HepG2 (cell line): ENCODE data around the gene LRPAP1. TPM values are rescaled to one million over a fixed set of nuclear protein-coding genes. Genes with fewer than 3 reads are reported as not detected.

Experiments used
- ATAC-seq: fragments of 200-7000 bp; cut with Tn5 transposase; 3 replicates; pipeline ENCODE4 v1.9.1; 2020; ENCODE audit warnings: mild to moderate bottlenecking, moderate library complexity
- BruUV-seq: library from RNA; stranded (reverse); fragments of 400-500 nt; replicated peaks from 2 replicates; lab custom pipeline; 2021; lab: Mats Ljungman, UMichigan
- CTCF ChIA-PET: fragments of 300-600 bp; formaldehyde crosslinking; extraction: SDS; loops from one replicate; lab custom pipeline; 2021; ENCODE audit warnings: low total read pairs, inconsistent platforms, low intra/inter-chr PET ratio; lab: Yijun Ruan, JAX
- POLR2A ChIA-PET: fragments of 350-600 bp; sonication (Branson Sonifier 250); formaldehyde crosslinking; loops from one replicate; lab custom pipeline; 2020; ENCODE audit warnings: antibody characterized with exemption, inconsistent platforms; lab: Yijun Ruan, JAX
- DNase-seq: peaks from one replicate; pipeline ENCODE4 v3.0.0-alpha.2; 2015; ENCODE audit warnings: low spot score
- FAIRE-seq: peaks from 3 replicates; lab custom pipeline; 2011; peaks lifted over from hg19 to GRCh38; lab: Jason Lieb, UNC
- H2AFZ ChIP-seq: one replicate; pipeline ENCODE4 v1.6.1; 2011; ENCODE audit warnings: low read length, inconsistent platforms
- H3K27ac ChIP-seq: fragments of 300-600 bp; 3 replicates; pipeline ENCODE4 v1.8.0; 2011; ENCODE audit warnings: mixed run types, mild to moderate bottlenecking, mixed read lengths, low read length, inconsistent platforms; ENCODE audit not compliant: insufficient read depth; ENCODE audit errors: extremely low read length
- H3K27me3 ChIP-seq, 2 experiments: fragments of 200-600 bp in 1 of 2; 2 replicates in 1 of 2; 3 replicates in 1 of 2; pipeline versions ENCODE4 v1.6.0 to v1.8.0; 2011; ENCODE audit warnings: low read length in 2 of 2, mild to moderate bottlenecking in 2 of 2, moderate library complexity in 2 of 2, inconsistent platforms in 1 of 2; ENCODE audit not compliant: insufficient read depth in 2 of 2, control insufficient read depth in 1 of 2
- H3K36me3 ChIP-seq, 2 experiments: fragments of 200-600 bp in 1 of 2; replicated peaks in 1 of 2; 2 replicates in 1 of 2; 3 replicates in 1 of 2; pipeline versions ENCODE4 v1.5.1 to v1.8.0; 2011; ENCODE audit warnings: low read length in 2 of 2, inconsistent platforms in 1 of 2; ENCODE audit not compliant: insufficient read depth in 2 of 2, control insufficient read depth in 1 of 2
- H3K4me1 ChIP-seq: 2 replicates; pipeline ENCODE4 v1.5.1; 2012; ENCODE audit warnings: low read length, inconsistent platforms; ENCODE audit not compliant: insufficient read depth
- H3K4me2 ChIP-seq: 2 replicates; pipeline ENCODE4 v1.6.0; 2011; ENCODE audit warnings: low read depth, low read length, inconsistent platforms
- H3K4me3 ChIP-seq, 3 experiments: fragments of 200-600 bp in 1 of 3; sonication (generic), shearing (Covaris generic) in 1 of 3; replicated peaks in 1 of 3; 2 replicates each; pipeline ENCODE4 v1.5.1; 2011 to 2016; ENCODE audit warnings: low read length in 3 of 3, inconsistent platforms in 2 of 3, low read depth in 2 of 3, mild to moderate bottlenecking in 2 of 3, control low read depth in 1 of 3, mixed read lengths in 1 of 3; ENCODE audit not compliant: insufficient read depth in 1 of 3
- H3K79me2 ChIP-seq: one replicate; pipeline ENCODE4 v1.6.1; 2011; ENCODE audit warnings: low read length, inconsistent platforms; ENCODE audit not compliant: insufficient read depth
- H3K9ac ChIP-seq: 2 replicates; pipeline ENCODE4 v1.6.0; 2011; ENCODE audit warnings: mild to moderate bottlenecking, low read depth, low read length, inconsistent platforms; ENCODE audit not compliant: insufficient read depth
- H3K9me3 ChIP-seq: 2 replicates; pipeline ENCODE4 v1.5.1; 2012; ENCODE audit warnings: mild to moderate bottlenecking, low read length
- H4K20me1 ChIP-seq: 2 replicates; pipeline ENCODE4 v1.6.0; 2011; ENCODE audit warnings: inconsistent platforms, mild to moderate bottlenecking, low read length, moderate library complexity; ENCODE audit not compliant: insufficient read depth
- CTCF ChIP-seq: sonication (generic); formaldehyde crosslinking; IDR thresholded peaks from 2 replicates; pipeline ENCODE4 v1.5.0; 2020; ENCODE audit warnings: mild to moderate bottlenecking, missing genetic modification reagents, moderate library complexity
- HNF4G ChIP-seq, 2 experiments: sonication (generic) in 1 of 2; formaldehyde crosslinking in 1 of 2; IDR thresholded peaks; 2 replicates each; pipeline versions ENCODE4 v1.4.0 to v1.6.1; 2011 to 2020; ENCODE audit warnings: borderline replicate concordance in 2 of 2, low read depth in 2 of 2, mild to moderate bottlenecking in 2 of 2, low read length in 1 of 2, missing genetic modification reagents in 1 of 2, moderate library complexity in 1 of 2
- RARA ChIP-seq: IDR thresholded peaks from 2 replicates; pipeline ENCODE4 v1.6.1; 2016; ENCODE audit warnings: missing genetic modification reagents, missing compliant biosample characterization
- SRF ChIP-seq: IDR thresholded peaks from 2 replicates; pipeline ENCODE4 v1.6.1; 2011; ENCODE audit warnings: mild to moderate bottlenecking, low read depth, low read length, moderate library complexity
- WGBS: methylation state at CpG from one replicate; pipeline ENCODE4 v1.1.6; 2017; ENCODE audit warnings: low lambda C conversion rate; 5-methylcytosine and 5-hydroxymethylcytosine counted together
- in situ Hi-C: cut with HindIII; loops from 2 replicates; pipeline ENCODE4 v1.10.0; 2017; ENCODE audit warnings: low pct_unique_long_range_greater_than_20kb; ENCODE audit not compliant: extremely low pct_ligation_motif_present
- intact Hi-C: fragments of 100-400 bp; cut with micrococcal nuclease; formaldehyde crosslinking; loops from one replicate; pipeline ENCODE4 v1.10.0; 2022; ENCODE audit not compliant: unreplicated experiment
- polyA plus RNA-seq, 8 experiments: library from polyadenylated mRNA; depleted of rRNA in 3 of 8; stranded (reverse) in 7 of 8; unstranded in 1 of 8; fragments of >200 nt; fragmentation: Illumina TruSeq in 4 of 8; extraction: Trizol in 4 of 8; gene quantifications; 2 replicates each; pipeline versions ENCODE4 v1.2.1 to v1.2.3, GENCODE V29; 2011 to 2016; ENCODE audit warnings: low read depth in 4 of 8, missing spikeins in 1 of 8, mixed read lengths in 1 of 8; ENCODE audit not compliant: insufficient read depth in 1 of 8
- total RNA-seq, 5 experiments: library from RNA; depleted of rRNA; stranded (reverse); fragments of >200 nt; fragmentation: Illumina TruSeq; extraction: Trizol; gene quantifications; 2 replicates each; pipeline ENCODE4 v1.2.3, GENCODE V29; 2016; ENCODE audit warnings: low read depth in 1 of 5
- TF ChIP-seq, protein P1 (sequence below): sonication (generic); formaldehyde crosslinking; IDR thresholded peaks from 2 replicates; pipeline ENCODE4 v1.4.0; 2020; ENCODE audit warnings: mild to moderate bottlenecking, low read depth, missing genetic modification reagents

The LRPAP1 gene
- total and polyA plus RNA-seq, 2 of the 13 experiments (the other 11 are each of a cell fraction or from before 2014, with no cell fraction given): 153 to 191 TPM

DNA sequence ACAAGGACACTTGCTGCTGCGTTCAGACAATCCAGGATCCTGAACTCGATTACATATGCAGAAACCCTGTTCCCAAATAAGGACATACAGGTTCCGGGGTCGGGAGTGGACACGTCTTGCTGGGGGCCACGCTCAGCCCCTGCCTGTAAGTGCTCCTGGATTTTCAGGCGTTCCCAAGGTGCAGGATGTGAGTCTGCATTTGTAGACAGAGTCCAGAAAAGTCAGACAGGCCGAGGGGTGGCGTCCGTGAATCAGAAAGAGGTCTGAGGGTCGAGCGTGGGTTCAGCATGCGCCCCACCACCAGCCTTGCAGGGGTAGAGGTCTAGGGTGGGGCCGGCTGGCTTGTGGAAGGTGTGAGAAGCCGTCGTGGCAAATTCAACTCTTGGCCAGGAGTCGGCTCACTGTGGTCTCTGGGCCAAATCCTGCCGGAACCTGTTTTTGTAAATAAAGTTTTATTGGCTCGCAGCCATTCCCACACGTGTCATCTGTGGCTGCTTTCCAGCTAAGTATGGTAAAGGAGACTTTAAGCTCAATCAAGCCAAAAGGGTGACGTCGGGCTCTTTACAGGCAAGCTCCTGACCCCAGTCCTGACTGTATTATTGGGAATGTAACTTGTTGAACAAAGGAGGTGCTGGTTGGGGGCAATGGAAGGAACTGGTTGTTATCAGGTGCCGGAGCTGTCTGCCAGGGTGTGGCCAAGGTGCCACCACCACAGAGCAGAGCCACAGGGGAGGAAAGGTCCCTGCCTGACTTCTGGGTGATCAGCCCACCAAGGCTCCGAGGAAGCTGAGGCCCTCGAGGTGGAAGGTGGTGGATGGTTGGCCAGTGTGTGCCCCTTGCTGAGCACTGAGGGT lies 61.8 kb downstream of the LRPAP1 start (continued):
- TF ChIP-seq CTCF (CRISPR knock-in tag) (0 out of 2 replicates have a peak, but pooled peaks have one; percentile 21), SRF (peak; percentile 52; the same call in 1 of the 2 replicates)
- TF ChIP-seq, protein P1, sequence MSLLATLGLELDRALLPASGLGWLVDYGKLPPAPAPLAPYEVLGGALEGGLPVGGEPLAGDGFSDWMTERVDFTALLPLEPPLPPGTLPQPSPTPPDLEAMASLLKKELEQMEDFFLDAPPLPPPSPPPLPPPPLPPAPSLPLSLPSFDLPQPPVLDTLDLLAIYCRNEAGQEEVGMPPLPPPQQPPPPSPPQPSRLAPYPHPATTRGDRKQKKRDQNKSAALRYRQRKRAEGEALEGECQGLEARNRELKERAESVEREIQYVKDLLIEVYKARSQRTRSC (CRISPR knock-in tag): no peak

GRCh38 chr4:3469386-3470243 lies 62.6 kb downstream of the LRPAP1 start:
- POLR2A ChIA-PET: no interaction called here
- Histone ChIP-seq H3K36me3 (no peaks in the 10 kb centered on the region), H3K4me1 (peaks cover 12% of the 10 kb centered on the region; the same call in 1 of the 2 replicates), H4K20me1 (no peaks in the 10 kb centered on the region), H3K4me3 (no peak overlapping the region), H3K4me2 (peak overlapping the region; percentile 13; the same call in 1 of the 2 replicates), H3K79me2 (no peaks in the 10 kb centered on the region), H3K9ac (no peak overlapping the region), H3K9me3 (no peaks in the 10 kb centered on the region), H2AFZ (no peak overlapping the region), H3K27me3 (peaks cover 20 to 64% of the 10 kb centered on the region in 2 experiments), H3K27ac (no peak overlapping the region)
- TF ChIP-seq RARA (CRISPR knock-in tag) (peak; percentile 34; the same call in 1 of the 2 replicates), HNF4G (IDR thresholded peaks at IDR 0.05; ENCODE audit: borderline replicate concordance, low read depth, low read length) (no peak), HNF4G (CRISPR knock-in tag; IDR thresholded peaks at IDR 0.05; ENCODE audit: borderline replicate concordance, low read depth) (no peak)
- FAIRE-seq: no peak
- intact Hi-C loops: no loop called here
- in situ Hi-C loops: no loop called here
- no peak for ATAC-seq
- CTCF ChIA-PET: no interaction called here
- no TSS peak for BruUV-seq
- WGBS: 58% methylated on average over 15 of the region's 31 CpGs
- DNase-seq: no peak
